PC-3 (cell line): ENCODE data around the gene SSNA1. TPM values are rescaled to one million over a fixed set of nuclear protein-coding genes. Genes with fewer than 3 reads are reported as not detected.
A peak's percentile ranks its signal among the peaks of the same experiment; 100 is the strongest.

Experiments used
- ATAC-seq: fragments of 200-7000 bp; cut with Tn5 transposase; 2 replicates; pipeline ENCODE4 v1.9.1; 2020; ENCODE audit warnings: mild to moderate bottlenecking, moderate library complexity
- BruUV-seq: library from RNA; stranded (reverse); fragments of 400-500 nt; replicated peaks from 2 replicates; lab custom pipeline; 2021; lab: Mats Ljungman, UMichigan
- CTCF ChIA-PET: fragments of 300-600 bp; sonication (Branson Sonifier 250); formaldehyde crosslinking; loops from one replicate; lab custom pipeline; 2022; ENCODE audit warnings: antibody characterized with exemption; lab: Charles Lee
- POLR2A ChIA-PET: fragments of 300-600 bp; sonication (Branson Sonifier 250); formaldehyde crosslinking; loops from one replicate; lab custom pipeline; 2022; ENCODE audit warnings: antibody characterized with exemption; ENCODE audit not compliant: unreplicated experiment; lab: Charles Lee
- DNase-seq: peaks from one replicate; pipeline ENCODE4 v3.0.0-alpha.2; 2015
- H2AFZ ChIP-seq: fragments of 300-600 bp; sonication (generic); 2 replicates; pipeline ENCODE4 v1.6.0; 2016; ENCODE audit warnings: antibody characterized with exemption, low read length
- H3F3A ChIP-seq: fragments of 300-600 bp; sonication (generic); one replicate; pipeline ENCODE4 v1.6.0; 2017; ENCODE audit warnings: antibody characterized with exemption, low read length, control low read depth, mild to moderate bottlenecking; ENCODE audit not compliant: unreplicated experiment
- H3K27ac ChIP-seq: fragments of 300-600 bp; sonication (generic); 2 replicates; pipeline ENCODE4 v1.5.1; 2016; ENCODE audit warnings: mild to moderate bottlenecking, low read length
- H3K27me3 ChIP-seq: fragments of 300-600 bp; sonication (generic); 2 replicates; pipeline ENCODE4 v1.6.1; 2016; ENCODE audit warnings: low read length, mixed read lengths
- H3K36me3 ChIP-seq: fragments of 300-600 bp; sonication (generic); 2 replicates; pipeline ENCODE4 v1.6.1; 2016; ENCODE audit warnings: low read depth, mixed run types, low read length, mixed read lengths
- H3K4me1 ChIP-seq: fragments of 300-600 bp; sonication (generic); 2 replicates; pipeline ENCODE4 v1.5.1; 2016; ENCODE audit warnings: low read length; ENCODE audit not compliant: insufficient read depth
- H3K4me2 ChIP-seq: fragments of 300-600 bp; sonication (generic); 2 replicates; pipeline ENCODE4 v1.6.0; 2016; ENCODE audit warnings: low read length
- H3K4me3 ChIP-seq: fragments of 300-600 bp; sonication (generic); 2 replicates; pipeline ENCODE4 v1.5.1; 2016; ENCODE audit warnings: mild to moderate bottlenecking, low read length, mixed read lengths
- H3K79me2 ChIP-seq: fragments of 300-600 bp; sonication (generic); 2 replicates; pipeline ENCODE4 v1.6.1; 2017; ENCODE audit warnings: low read length, mixed read lengths
- H3K9ac ChIP-seq: fragments of 300-600 bp; sonication (generic); 2 replicates; pipeline ENCODE4 v1.6.0; 2016; ENCODE audit warnings: mild to moderate bottlenecking, low read length
- H3K9me2 ChIP-seq: fragments of 300-600 bp; sonication (generic); replicated peaks from 2 replicates; pipeline ENCODE4 v1.6.1; 2016; ENCODE audit warnings: mixed run types, low read length, mixed read lengths
- H3K9me3 ChIP-seq: fragments of 300-600 bp; sonication (generic); 2 replicates; pipeline ENCODE4 v1.6.1; 2016; ENCODE audit warnings: low read length, mixed read lengths
- H4K20me1 ChIP-seq: fragments of 300-600 bp; sonication (generic); 2 replicates; pipeline ENCODE4 v1.6.1; 2016; ENCODE audit warnings: low read length, mixed read lengths
- CTCF ChIP-seq: fragments of 300-600 bp; sonication (generic); conservative IDR thresholded peaks from 2 replicates; pipeline ENCODE4 v1.5.1; 2017; ENCODE audit warnings: antibody characterized with exemption, low read depth, mild to moderate bottlenecking, low read length
- EZH2 ChIP-seq: fragments of 300-600 bp; sonication (generic); IDR thresholded peaks from one replicate; pipeline ENCODE4 v1.6.1; 2017; ENCODE audit warnings: antibody characterized with exemption, mild to moderate bottlenecking, low read length; ENCODE audit not compliant: unreplicated experiment
- EZH2phosphoT487 ChIP-seq: fragments of 300-600 bp; sonication (generic); IDR thresholded peaks from 2 replicates; pipeline ENCODE4 v1.6.1; 2018; ENCODE audit warnings: mild to moderate bottlenecking, antibody characterized with exemption, low read length, borderline replicate concordance
- intact Hi-C: fragments of 100-400 bp; cut with micrococcal nuclease; formaldehyde crosslinking; loops from 2 replicates; pipeline ENCODE4 v1.9.0; 2023
- total RNA-seq: library from RNA; depleted of rRNA; stranded (reverse); fragments of >200 nt; gene quantifications from 2 replicates; pipeline ENCODE4 v1.2.3, GENCODE V29; 2014

Gene SSNA1
- total RNA-seq, 1 experiment from 2014 or later, result 123 TPM

DNA sequence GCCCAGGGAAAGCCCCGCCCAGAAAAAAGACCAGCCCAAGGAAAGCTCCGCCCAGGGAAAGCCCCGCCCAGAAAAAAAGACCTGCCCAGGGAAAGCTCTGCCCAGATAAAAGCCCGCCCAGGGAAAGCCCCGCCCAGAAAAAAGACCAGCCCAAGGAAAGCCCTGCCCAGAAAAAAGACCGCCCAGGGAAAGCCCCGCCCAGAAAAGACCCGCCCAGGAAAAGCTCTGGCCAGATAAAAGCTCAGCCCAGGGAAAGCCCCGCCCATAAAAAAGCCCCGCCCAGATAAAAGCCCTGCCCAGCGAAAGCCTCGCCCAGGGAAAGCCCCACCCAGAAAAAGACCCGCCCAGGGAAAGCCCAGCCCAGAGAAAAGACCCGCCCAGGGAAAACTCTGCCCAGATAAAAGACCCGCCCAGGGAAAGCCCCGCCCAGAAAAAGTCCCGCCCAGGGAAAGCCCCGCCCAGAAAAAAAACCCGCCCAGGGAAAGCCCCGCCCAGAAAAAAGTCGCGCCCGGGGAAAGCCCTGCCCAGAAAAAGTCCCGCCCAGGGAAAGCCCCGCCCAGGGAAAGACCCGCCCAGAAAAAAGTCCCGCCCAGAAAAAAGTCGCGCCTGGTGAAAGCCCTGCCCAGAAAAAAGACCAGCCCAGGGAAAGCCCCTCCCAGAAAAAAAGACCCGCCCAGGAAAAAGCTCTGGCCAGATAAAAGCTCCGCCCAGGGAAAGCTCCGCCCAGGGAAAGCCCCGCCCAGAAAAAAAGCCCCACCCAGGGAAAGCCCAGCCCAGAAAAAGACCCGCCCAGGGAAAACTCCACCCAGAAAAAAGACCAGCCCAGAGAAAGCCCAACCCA, 37.6 kb upstream of the SSNA1 start:
- Histone ChIP-seq H3K36me3 (no peaks in the 10 kb centered on the region), H2AFZ (no peak overlapping the region), H3K9ac (no peak overlapping the region), H4K20me1 (no peaks in the 10 kb centered on the region), H3K4me2 (no peak overlapping the region), H3F3A (no peaks in the 10 kb centered on the region), H3K4me1 (no peaks in the 10 kb centered on the region; the same call in 1 of the 2 replicates), H3K27me3 (no peaks in the 10 kb centered on the region), H3K9me2 (no peaks in the 10 kb centered on the region), H3K79me2 (no peaks in the 10 kb centered on the region), H3K9me3 (no peaks in the 10 kb centered on the region), H3K4me3 (no peak overlapping the region), H3K27ac (no peak overlapping the region)
- TF ChIP-seq EZH2phosphoT487 (no peak), EZH2 (no peak), CTCF (no peak)
- ATAC-seq, result peak; percentile 65
- intact Hi-C loops, result loop anchor here (2.0 kb wide), 1 partner anchor 38 kb away; the partner anchor contains the start of genes ANAPC2 and SSNA1
- ChIA-PET POLR2A (interaction anchor here (0.6 to 1.0 kb wide), 10 partner anchors 10 to 351 kb away, joined by 3 to 42 read pairs (median 5); no protein-coding TSS in a partner anchor), CTCF (interaction anchor here (0.6 to 1.4 kb wide), 7 partner anchors 21 to 453 kb away, joined by 3 to 6 read pairs (median 4); partner anchors contain the start of genes MAN1B1, NRARP and TMEM210)
- DNase-seq, result peak; percentile 94
- no TSS peak for BruUV-seq

DNA sequence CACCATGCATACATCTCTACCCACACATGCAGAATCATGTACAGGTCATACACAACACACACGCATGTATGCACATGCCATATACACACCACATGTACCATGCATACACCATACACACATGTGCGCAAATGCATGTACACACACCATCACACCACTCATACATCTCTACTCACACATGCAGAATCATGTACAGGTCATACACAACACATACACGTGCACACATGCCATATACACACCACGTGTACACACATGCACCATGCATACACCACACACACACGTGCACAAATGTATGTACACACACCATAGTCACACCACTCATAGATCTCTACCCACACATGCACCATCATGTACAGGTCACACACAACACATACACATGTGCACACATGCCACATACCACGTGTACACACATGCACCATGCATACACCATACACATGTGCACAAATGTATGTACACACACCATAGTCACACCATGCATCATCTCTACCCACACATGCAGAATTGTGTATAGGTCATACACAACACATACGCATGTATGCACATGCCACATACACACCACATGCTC, 35.6 kb upstream of the SSNA1 start:
- Histone ChIP-seq H3K9me3 (no peaks in the 10 kb centered on the region), H3K27ac (no peak overlapping the region), H3K36me3 (no peaks in the 10 kb centered on the region), H3K4me2 (no peak overlapping the region), H3K79me2 (no peaks in the 10 kb centered on the region), H2AFZ (no peak overlapping the region), H3K9me2 (no peaks in the 10 kb centered on the region), H3K4me1 (no peaks in the 10 kb centered on the region; the same call in 1 of the 2 replicates), H3K9ac (no peak overlapping the region), H3K4me3 (no peak overlapping the region), H3K27me3 (peaks cover 5% of the 10 kb centered on the region; the same call in 1 of the 2 replicates), H4K20me1 (no peaks in the 10 kb centered on the region), H3F3A (no peaks in the 10 kb centered on the region)
- intact Hi-C loops, result no loop called here
- no peak for DNase-seq
- CTCF ChIA-PET, result no interaction called here
- BruUV-seq, result no TSS peak
- ATAC-seq, result no peak
- POLR2A ChIA-PET, result no interaction called here
- TF ChIP-seq CTCF (no peak), EZH2phosphoT487 (no peak)
